Heart left ventricle (tissue), 16 donors: ENCODE results near the gene ACAA1. TPM values are rescaled to one million over a fixed set of nuclear protein-coding genes. Genes with fewer than 3 reads are reported as not detected.

ENCODE experiments used
- ATAC-seq, 4 donors: fragments of 200-7000 bp; cut with Tn5 transposase; one replicate each; pipeline ENCODE4 v1.9.1; 2020 to 2022; ENCODE audit warnings: moderate library complexity in 4 of 4, mild to moderate bottlenecking in 3 of 4, moderate number of reproducible peaks in 1 of 4
- DNase-seq, 5 donors: peaks; one replicate each; pipeline ENCODE4 v3.0.0-alpha.2; 2020
- H3K27ac ChIP-seq, 12 donors: fragments of 200-600 bp; sonication (generic) in 4 of 12; one replicate each; pipeline versions ENCODE4 v1.5.0 to v1.8.0; 2016 to 2022; ENCODE audit warnings: mild to moderate bottlenecking in 2 of 12
- H3K27me3 ChIP-seq, 9 donors: fragments of 200-600 bp; sonication (generic) in 2 of 9; one replicate each; pipeline versions ENCODE4 v1.5.1 to v1.8.0; 2016 to 2022; ENCODE audit warnings: mild to moderate bottlenecking in 3 of 9
- H3K36me3 ChIP-seq, 9 donors: fragments of 200-600 bp; sonication (generic) in 2 of 9; one replicate each; pipeline versions ENCODE4 v1.5.0 to v1.8.0; 2018 to 2022; ENCODE audit warnings: mild to moderate bottlenecking in 2 of 9
- H3K4me1 ChIP-seq, 12 donors: fragments of 200-600 bp; sonication (generic) in 4 of 12; one replicate each; pipeline versions ENCODE4 v1.5.0 to v1.8.0; 2016 to 2022; ENCODE audit warnings: mild to moderate bottlenecking in 3 of 12
- H3K4me3 ChIP-seq, 12 donors: fragments of 200-600 bp; sonication (generic) in 4 of 12; one replicate each; pipeline versions ENCODE4 v1.5.0 to v1.8.0; 2017 to 2022; ENCODE audit warnings: mild to moderate bottlenecking in 9 of 12, moderate library complexity in 4 of 12
- H3K9me3 ChIP-seq, 12 donors: fragments of 200-600 bp; sonication (generic) in 4 of 12; one replicate each; pipeline versions ENCODE4 v1.5.0 to v1.8.0; 2016 to 2022; ENCODE audit warnings: mild to moderate bottlenecking in 1 of 12
- CTCF ChIP-seq, 12 donors: fragments of 200-600 bp; sonication (generic) in 4 of 12; IDR thresholded peaks; one replicate each; pipeline versions ENCODE4 v1.5.0 to v1.8.0; 2018 to 2022; ENCODE audit warnings: antibody characterized with exemption in 12 of 12, mild to moderate bottlenecking in 5 of 12
- POLR2A ChIP-seq, 2 donors: fragments of 450-650 bp; IDR thresholded peaks; one replicate each; pipeline ENCODE4 v1.6.1; 2017; ENCODE audit warnings: antibody characterized with exemption in 2 of 2, mild to moderate bottlenecking in 2 of 2, moderate library complexity in 2 of 2
- WGBS, 4 donors: extraction: QIAGEN DNeasy Blood & Tissue Kit in 2 of 4; methylation state at CpG; one replicate each; pipeline versions ENCODE4 v1.1.5 to v1.1.7; 2013 to 2018; 5-methylcytosine and 5-hydroxymethylcytosine counted together
- intact Hi-C, 10 donors: fragments of 100-400 bp; cut with DNase I; formaldehyde crosslinking; loops; one replicate each; pipeline versions ENCODE4 v1.11.1 to v1.14.2; 2022
- polyA plus RNA-seq, 2 donors: library from polyadenylated mRNA; stranded (reverse); fragments of 200-250 nt; gene quantifications; one replicate each; pipeline ENCODE4 v1.2.3, GENCODE V29; 2013
- total RNA-seq, 9 donors: library from RNA; depleted of rRNA in 2 of 9; stranded (reverse); fragments of >200 nt in 2 of 9; fragmentation: NEBNext Ultra II Directional in 3 of 9; extraction: Animal tissue kit (Norgen Biotek cat#: 25700) in 3 of 9; gene quantifications; one replicate each; pipeline versions ENCODE4 v1.1.0 to v1.2.4, GENCODE V29; 2016 to 2023
- donor health status: ischemic (EF 13 %, LVEDD 7.1; RV severe dilation, severe dysfunction).
- donor health status: healthy with polysubstance abuse.
- donor health status: DM: no; HTN: yes; CAD: no.
- donor health status: DM: no; HTN: no; CAD: no.
- donor health status: ischemic (EF 25% LVEDD 6.9; RV normal size, moderate dysfunction).
- donor health status: ischemic (EF 25% LVEDD 5.7; RV mildly dilated, moderate dysfunction).
- donor health status: healthy.
- donor health status: DM: yes; HTN: yes; CAD: no.
- donor health status: ischemic (EF 35%, LVEDD 5.7; RV mildly dilated, moderate dysfunction).
- donor health status: nonischemic (EF 11% LVEDD 7.7; RV severe dilation, severe dysfunction).
- donor health status: DM: yes; HTN: yes; CAD: no.
- donor health status: PGD.
- donor health status: ischemic (EF 29% LVEDD 5.4; RV normal size, mild dysfunction).
- donor health status: nonischemic (EF 23%, LVEDD 6.1; RV moderate dilation, normal function).

The ACAA1 gene
- total and polyA plus RNA-seq, 11 donors, result 62.7 to 139 (median 105) TPM

DNA sequence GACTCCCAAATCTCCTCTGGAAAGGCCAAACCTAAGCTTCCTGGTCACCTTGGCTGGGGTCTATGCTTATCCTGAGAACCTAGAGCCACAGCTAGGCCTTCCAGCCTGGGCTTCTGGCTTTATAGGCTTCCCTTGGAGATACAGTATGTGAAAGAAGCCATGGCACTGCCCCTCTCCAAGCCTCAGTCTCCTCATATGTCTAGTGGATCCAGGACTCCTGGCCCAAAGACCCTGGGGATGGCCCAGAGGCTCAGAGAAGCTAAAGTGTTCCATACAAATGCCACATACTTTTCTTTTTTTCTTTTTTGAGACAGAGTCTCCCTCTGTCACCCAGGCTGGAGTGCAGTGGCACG, 8.6 kb downstream of the ACAA1 start:
- 94 to 97% (median 95%) methylated on average over 1 of the region's 1 CpG for WGBS, 4 donors
- DNase-seq (no peak), ATAC-seq (no peak)
- intact Hi-C loops, result loop anchor here in 2 of 10 donors (10.0 kb wide), 3 partner anchors 107 to 357 kb away; no protein-coding TSS in a partner anchor
- Histone ChIP-seq H3K36me3 (peaks cover 3 to 100% (median 99%) of the 10 kb centered on the region in 9 donors), H3K27me3 (no peaks in the 10 kb centered on the region), H3K4me3 (no peak overlapping the region), H3K9me3 (no peaks in the 10 kb centered on the region), H3K4me1 (peaks cover 0 to 43% (median 19%) of the 10 kb centered on the region in 12 donors), H3K27ac (peak overlapping the region in 6 of 12 donors; percentile 9 to 64 (median 35))
- TF ChIP-seq CTCF (IDR thresholded peaks at IDR 0.05) (no peak), POLR2A (IDR thresholded peaks at IDR 0.05) (no peak)

DNA sequence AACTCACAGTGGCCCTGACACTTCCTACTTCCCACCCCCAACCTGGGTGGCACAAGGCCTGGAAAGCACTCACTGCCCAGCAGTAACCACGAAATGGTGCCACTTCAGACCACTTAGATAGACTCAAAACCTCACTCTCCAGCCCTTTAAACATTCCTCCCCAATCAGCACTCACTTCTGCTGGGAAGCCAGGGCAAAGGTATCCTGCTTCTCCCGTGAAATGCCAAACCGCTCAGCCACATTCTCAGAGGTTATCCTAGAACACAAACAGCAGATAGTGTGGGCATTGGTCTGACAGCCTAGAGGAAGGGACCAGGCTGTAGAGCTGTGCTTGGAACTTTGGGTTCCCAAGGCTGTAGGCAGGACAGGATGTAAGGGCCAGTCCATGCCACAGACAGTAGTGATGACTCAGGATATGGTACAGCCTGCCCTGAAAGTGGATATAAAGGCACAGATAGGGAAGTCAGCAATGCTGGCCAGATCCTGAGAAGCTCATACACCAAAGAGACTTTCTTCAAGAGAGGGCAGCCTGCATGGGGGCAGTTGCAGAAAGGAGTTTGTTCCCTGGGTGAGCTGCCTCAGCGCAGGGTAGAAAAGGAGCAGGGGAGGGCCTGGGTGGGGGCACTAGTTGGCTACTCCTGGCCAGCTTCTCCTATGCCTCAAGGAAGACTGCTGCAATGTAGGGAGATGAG, 9.2 kb downstream of the ACAA1 start:
- H3K36me3 ChIP-seq, result peaks cover 3 to 100% (median 99%) of the 10 kb centered on the region in 9 donors
- no peak overlapping the region for H3K4me3 ChIP-seq
- TF ChIP-seq POLR2A (IDR thresholded peaks at IDR 0.05), result no peak
- no peak for TF ChIP-seq CTCF (IDR thresholded peaks at IDR 0.05)
- H3K9me3 ChIP-seq, result no peaks in the 10 kb centered on the region
- H3K4me1 ChIP-seq, result peaks cover 0 to 43% (median 18%) of the 10 kb centered on the region in 12 donors
- peak; percentile 26 to 66 (median 62) for ATAC-seq
- H3K27ac ChIP-seq, result peak overlapping the region in 6 of 12 donors; percentile 9 to 64 (median 35)
- intact Hi-C loops, result loop anchor here in 2 of 10 donors (10.0 kb wide), 3 partner anchors 107 to 357 kb away; no protein-coding TSS in a partner anchor
- no peaks in the 10 kb centered on the region for H3K27me3 ChIP-seq
- DNase-seq, result peak in 1 of 5 donors; percentile 16
- WGBS, 4 donors, result 73 to 87% (median 79%) methylated on average over 4 of the region's 4 CpGs

- peak in 1 of 5 donors; percentile 11 for DNase-seq
- Histone ChIP-seq H3K27ac (no peak overlapping the region), H3K9me3 (no peaks in the 10 kb centered on the region), H3K4me1 (peaks cover 0 to 34% (median 17%) of the 10 kb centered on the region in 12 donors), H3K36me3 (peaks cover 3 to 100% (median 100%) of the 10 kb centered on the region in 9 donors), H3K27me3 (no peaks in the 10 kb centered on the region), H3K4me3 (no peak overlapping the region)
- no peak for TF ChIP-seq CTCF (IDR thresholded peaks at IDR 0.05)
- no peak for TF ChIP-seq POLR2A (IDR thresholded peaks at IDR 0.05)
- ATAC-seq, result no peak
- intact Hi-C loops, result loop anchor here in 2 of 10 donors (10.0 kb wide), 3 partner anchors 108 to 358 kb away; no protein-coding TSS in a partner anchor
- WGBS, 4 donors, result 96 to 98% (median 96%) methylated on average over 5 to 6 of the region's 6 CpGs
Measured at GRCh38 chr3:38126121-38126892, 10.6 kb downstream of the ACAA1 start.
